Smooth muscle cell (in vitro differentiated cells): Measurements from ENCODE around the gene ITGAX. TPM values are rescaled to one million over a fixed set of nuclear protein-coding genes. Genes with fewer than 3 reads are reported as not detected.

Source experiments
- DNase-seq: peaks from one replicate; lab custom pipeline; 2025; ENCODE audit not compliant: unreplicated experiment; lab: John Stamatoyannopoulos, UW
- H2AFZ ChIP-seq: fragments of 200-600 bp; sonication (generic); 2 replicates; pipeline ENCODE4 v1.6.0; 2016; ENCODE audit warnings: antibody characterized with exemption, low read depth, mild to moderate bottlenecking
- H3F3A ChIP-seq: fragments of 200-600 bp; sonication (generic); 2 replicates; pipeline ENCODE4 v1.6.0; 2017; ENCODE audit warnings: antibody characterized with exemption, low read depth
- H3K27ac ChIP-seq: fragments of 200-600 bp; sonication (generic); 2 replicates; pipeline ENCODE4 v1.5.1; 2016; ENCODE audit warnings: low read depth, mild to moderate bottlenecking
- H3K27me3 ChIP-seq: fragments of 200-600 bp; sonication (generic); 2 replicates; pipeline ENCODE4 v1.6.1; 2016; ENCODE audit warnings: low read depth, mild to moderate bottlenecking
- H3K36me3 ChIP-seq: fragments of 200-600 bp; sonication (generic); 2 replicates; pipeline ENCODE4 v1.5.1; 2016; ENCODE audit warnings: low read depth
- H3K4me1 ChIP-seq: fragments of 200-600 bp; sonication (generic); 2 replicates; pipeline ENCODE4 v1.5.1; 2016; ENCODE audit warnings: low read depth
- H3K4me2 ChIP-seq: fragments of 200-600 bp; sonication (generic); 2 replicates; pipeline ENCODE4 v1.6.0; 2016; ENCODE audit warnings: mild to moderate bottlenecking
- H3K4me3 ChIP-seq: fragments of 200-600 bp; sonication (generic); 2 replicates; pipeline ENCODE4 v1.5.1; 2016; ENCODE audit warnings: mild to moderate bottlenecking
- H3K79me2 ChIP-seq: fragments of 200-600 bp; sonication (generic); 2 replicates; pipeline ENCODE4 v1.6.0; 2016; ENCODE audit warnings: low read depth, mild to moderate bottlenecking
- H3K9ac ChIP-seq: fragments of 200-600 bp; sonication (generic); 2 replicates; pipeline ENCODE4 v1.6.0; 2016; ENCODE audit warnings: low read depth
- H3K9me3 ChIP-seq: fragments of 200-600 bp; sonication (generic); replicated peaks from 2 replicates; pipeline ENCODE4 v1.5.1; 2016; ENCODE audit warnings: low read depth
- H4K20me1 ChIP-seq: fragments of 200-600 bp; sonication (generic); 2 replicates; pipeline ENCODE4 v1.6.0; 2016; ENCODE audit warnings: low read depth
- CTCF ChIP-seq: fragments of 200-600 bp; sonication (generic); IDR thresholded peaks from 2 replicates; pipeline ENCODE4 v1.5.1; 2017; ENCODE audit warnings: borderline replicate concordance, mild to moderate bottlenecking, antibody characterized with exemption; ENCODE audit not compliant: insufficient read depth, poor library complexity, severe bottlenecking
- WGBS: methylation state at CpG from one replicate; pipeline ENCODE4 v1.1.7; 2016; ENCODE audit warnings: low lambda C conversion rate; 5-methylcytosine and 5-hydroxymethylcytosine counted together
- polyA plus RNA-seq: library from polyadenylated mRNA; unstranded; fragments of >200 nt; fragmentation: Nextera tagmentation; extraction: Ambion mirVana; gene quantifications from 2 replicates; pipeline ENCODE4 v1.2.1, GENCODE V29; 2016
- total RNA-seq: library from RNA; depleted of rRNA; stranded (reverse); fragments of >200 nt; gene quantifications from 2 replicates; pipeline ENCODE4 v1.2.3, GENCODE V29; 2014

ITGAX gene
- total and polyA plus RNA-seq, 2 experiments from 2014 or later, result 0.31 TPM; not detected in 1

- Histone ChIP-seq H3K27ac (no peak overlapping the region), H3K4me2 (no peak overlapping the region), H2AFZ (no peak overlapping the region)
These were observed 3.6 kb upstream of the ITGAX start for GRCh38 chr16:31351246-31351941.

GRCh38 chr16:31351942-31352325 lies 3.0 kb upstream of the ITGAX start:
- Histone ChIP-seq H3K9ac (no peak overlapping the region), H3K4me3 (no peak overlapping the region), H3K27me3 (no peaks in the 10 kb centered on the region), H3K27ac (no peak overlapping the region), H4K20me1 (no peaks in the 10 kb centered on the region), H3K4me2 (no peak overlapping the region), H3K36me3 (no peaks in the 10 kb centered on the region), H3K4me1 (no peaks in the 10 kb centered on the region), H2AFZ (no peak overlapping the region), H3K9me3 (no peaks in the 10 kb centered on the region), H3K79me2 (no peaks in the 10 kb centered on the region), H3F3A (no peaks in the 10 kb centered on the region)
- 73% methylated on average over 6 of the region's 6 CpGs for WGBS
- no peak for TF ChIP-seq CTCF
- no peak for DNase-seq

More at GRCh38 chr16:31351246-31351941, 3.6 kb upstream of the ITGAX start:
- no peaks in the 10 kb centered on the region for H3F3A ChIP-seq
- no peak overlapping the region for H3K9ac ChIP-seq
- H3K4me3 ChIP-seq, result no peak overlapping the region
- H3K4me1 ChIP-seq, result no peaks in the 10 kb centered on the region
- no peaks in the 10 kb centered on the region for H3K79me2 ChIP-seq
- no peaks in the 10 kb centered on the region for H3K9me3 ChIP-seq
- WGBS, result 87% methylated on average over 19 of the region's 19 CpGs
- no peaks in the 10 kb centered on the region for H3K36me3 ChIP-seq
- no peaks in the 10 kb centered on the region for H3K27me3 ChIP-seq
- DNase-seq, result no peak
- H4K20me1 ChIP-seq, result no peaks in the 10 kb centered on the region
- no peak for TF ChIP-seq CTCF

GRCh38 chr16:31352376-31353115 lies 2.4 kb upstream of the ITGAX start:
- Histone ChIP-seq H3K4me2 (no peak overlapping the region), H3K9me3 (no peaks in the 10 kb centered on the region), H3F3A (no peaks in the 10 kb centered on the region), H3K27me3 (no peaks in the 10 kb centered on the region), H2AFZ (no peak overlapping the region), H3K27ac (no peak overlapping the region), H3K4me3 (no peak overlapping the region), H3K79me2 (no peaks in the 10 kb centered on the region), H3K4me1 (no peaks in the 10 kb centered on the region), H4K20me1 (no peaks in the 10 kb centered on the region), H3K9ac (no peak overlapping the region), H3K36me3 (no peaks in the 10 kb centered on the region)
- WGBS, result 97% methylated on average over 22 of the region's 22 CpGs
- DNase-seq, result no peak
- no peak for TF ChIP-seq CTCF
